GM21576 (cell line): Measurements from ENCODE around the gene NUFIP1.
"Not testable (repeated sequence)": the region's sequence is repeated elsewhere in the genome, so short reads cannot be mapped to it uniquely, and the experiment has no call there.

Experiments used
- ATAC-seq: cut with Tn5 transposase; IDR thresholded peaks from one replicate; pipeline ENCODE4 v1.9.1; 2021; ENCODE audit warnings: mild to moderate bottlenecking, moderate library complexity; ENCODE audit not compliant: unreplicated experiment

Gene NUFIP1

DNA sequence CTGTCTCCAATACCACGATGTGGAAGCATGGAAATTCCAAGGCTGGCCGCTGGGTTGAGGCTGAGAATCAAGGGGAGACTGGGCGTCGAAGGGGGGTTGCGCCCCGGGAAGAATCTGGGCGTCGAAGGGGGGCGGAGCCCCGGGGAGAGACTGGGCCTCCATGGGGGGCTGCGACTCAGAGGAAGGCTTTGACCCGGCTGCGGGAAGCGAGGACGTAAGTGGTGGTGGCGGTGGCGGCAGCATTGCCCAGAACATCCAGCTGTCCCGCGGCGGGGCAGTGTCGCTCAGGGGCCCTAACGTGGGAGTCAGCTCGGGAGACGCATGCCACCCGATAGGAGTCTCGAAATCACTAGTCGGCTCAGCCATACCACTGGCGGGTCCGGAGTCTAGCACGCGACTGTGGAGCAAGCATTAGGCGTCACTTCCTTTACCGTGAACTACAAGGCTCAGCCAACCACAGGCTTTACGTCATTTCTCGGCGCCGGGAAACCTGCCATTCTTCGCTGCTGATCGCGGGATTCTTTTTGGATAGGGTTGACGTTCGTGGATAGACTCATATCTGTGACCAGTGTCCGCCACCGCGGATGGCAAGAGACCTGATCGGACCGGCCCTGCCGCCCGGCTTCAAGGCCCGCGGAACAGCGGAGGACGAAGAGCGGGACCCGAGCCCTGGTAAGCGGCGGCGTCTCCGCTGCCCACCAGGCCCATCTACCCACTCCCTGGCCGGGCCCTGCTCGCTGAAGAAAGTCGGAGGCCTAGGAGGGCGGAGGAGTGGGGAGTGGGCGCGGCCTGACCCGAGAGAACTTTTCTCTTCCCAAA is at the start of gene NUFIP1, which contains the start of gene GPALPP1:
Gene NUFIP1, minus strand, starts transcription at position 401 of the 819 bp plus-strand sequence. Its CDS starts 35 bp downstream, at position 366.
Gene GPALPP1, plus strand, starts transcription at position 468 of the 819 bp plus-strand sequence. Its CDS starts 117 bp downstream, at position 585.
- peak; percentile 97 for ATAC-seq

DNA sequence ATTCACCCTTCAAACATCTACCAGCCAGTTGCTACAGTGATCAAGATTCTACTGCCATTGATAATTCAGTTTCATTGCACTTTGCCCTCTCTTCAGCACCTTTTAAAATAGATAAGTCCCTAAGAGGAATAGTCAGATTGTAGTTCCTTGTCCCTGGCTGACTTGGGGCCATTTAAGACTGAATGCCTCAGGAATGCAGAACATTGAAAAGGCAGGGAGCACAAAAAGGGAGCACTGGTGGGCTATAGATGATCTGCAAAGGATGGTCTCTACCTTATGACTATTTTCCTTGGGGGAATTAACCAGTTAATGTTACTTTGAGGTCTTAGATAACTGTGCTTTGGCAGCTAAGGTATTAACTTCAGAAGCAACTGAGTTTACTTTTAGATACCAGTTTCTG is 46.9 kb upstream of the NUFIP1 start:
- no peak for ATAC-seq

DNA sequence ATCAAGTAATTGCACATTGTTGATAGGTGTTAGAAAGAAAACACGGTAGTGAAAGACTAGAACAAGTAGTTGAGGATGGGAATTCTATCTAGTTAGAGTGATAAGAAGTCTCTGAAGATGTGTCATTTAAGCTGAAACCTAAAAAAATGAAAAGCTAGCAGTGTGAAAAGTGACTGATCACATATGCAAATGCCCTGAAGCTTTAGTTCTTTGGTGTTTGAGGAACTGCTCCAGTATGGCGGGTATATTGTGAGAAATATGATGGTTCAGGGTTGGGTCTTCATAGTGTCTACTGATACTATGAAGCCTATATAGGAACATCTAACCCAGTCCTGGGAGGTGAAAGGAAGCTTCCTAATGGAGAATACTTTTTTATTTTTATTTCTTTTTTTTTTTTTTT is 45.1 kb upstream of the NUFIP1 start:
- ATAC-seq = no peak

DNA sequence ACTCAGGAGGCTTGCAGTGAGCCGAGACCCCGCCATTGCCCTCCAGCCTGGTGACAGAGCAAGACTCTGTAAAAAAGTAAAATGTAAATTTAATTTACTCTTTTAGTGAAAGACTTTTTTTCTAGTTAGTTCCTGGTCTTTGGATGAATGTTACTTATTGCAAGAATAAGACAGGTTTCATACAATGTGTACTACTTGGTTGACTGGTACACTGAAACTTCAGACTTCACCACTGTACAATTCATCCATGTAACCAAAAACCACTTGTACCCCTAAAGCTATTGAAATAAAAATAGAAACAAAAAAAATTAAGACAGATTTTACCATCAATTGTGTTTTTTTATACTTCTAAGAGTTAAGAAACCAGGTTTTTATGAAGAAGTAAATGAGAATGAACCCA is 35.6 kb upstream of the NUFIP1 start:
- no peak for ATAC-seq

DNA sequence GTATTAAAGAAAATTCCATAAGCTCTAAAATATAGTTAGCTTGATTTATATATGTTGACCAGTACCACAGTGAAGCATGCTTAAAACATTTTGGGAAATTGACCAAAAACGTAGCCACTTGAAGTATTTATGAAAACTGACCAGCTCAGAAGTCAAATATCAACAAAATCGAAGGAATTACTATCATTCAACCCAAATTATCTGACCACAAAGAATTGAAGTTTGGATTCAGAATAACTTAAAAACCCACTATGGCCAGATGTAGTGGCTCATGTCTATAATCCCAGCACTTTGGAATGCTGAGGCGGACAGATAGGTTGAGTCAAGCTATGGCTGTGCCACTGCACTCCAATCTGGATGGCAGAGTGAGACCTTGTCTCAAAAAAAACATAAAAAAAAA is 32.0 kb upstream of the NUFIP1 start:
- ATAC-seq = no peak

DNA sequence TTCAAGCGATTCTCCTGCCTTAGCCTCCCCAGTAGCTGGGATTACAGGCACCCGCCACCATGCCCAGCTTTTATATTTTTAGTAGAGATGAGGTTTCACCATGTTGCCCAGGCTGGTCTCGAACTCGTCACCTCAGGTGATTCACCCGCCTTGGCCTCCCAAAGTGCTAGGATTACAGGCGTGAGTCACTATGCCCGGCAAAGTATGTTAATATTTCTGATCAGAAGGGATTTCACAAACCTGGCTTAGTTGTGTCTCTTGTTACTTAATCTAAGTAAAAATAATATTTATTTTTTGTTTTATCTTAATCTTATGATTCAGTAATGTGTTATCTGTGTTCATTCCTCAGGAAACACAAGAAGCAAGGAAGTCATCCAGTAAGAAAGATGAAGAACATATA is 30.7 kb upstream of the NUFIP1 start:
- not testable (repeated sequence) for ATAC-seq

DNA sequence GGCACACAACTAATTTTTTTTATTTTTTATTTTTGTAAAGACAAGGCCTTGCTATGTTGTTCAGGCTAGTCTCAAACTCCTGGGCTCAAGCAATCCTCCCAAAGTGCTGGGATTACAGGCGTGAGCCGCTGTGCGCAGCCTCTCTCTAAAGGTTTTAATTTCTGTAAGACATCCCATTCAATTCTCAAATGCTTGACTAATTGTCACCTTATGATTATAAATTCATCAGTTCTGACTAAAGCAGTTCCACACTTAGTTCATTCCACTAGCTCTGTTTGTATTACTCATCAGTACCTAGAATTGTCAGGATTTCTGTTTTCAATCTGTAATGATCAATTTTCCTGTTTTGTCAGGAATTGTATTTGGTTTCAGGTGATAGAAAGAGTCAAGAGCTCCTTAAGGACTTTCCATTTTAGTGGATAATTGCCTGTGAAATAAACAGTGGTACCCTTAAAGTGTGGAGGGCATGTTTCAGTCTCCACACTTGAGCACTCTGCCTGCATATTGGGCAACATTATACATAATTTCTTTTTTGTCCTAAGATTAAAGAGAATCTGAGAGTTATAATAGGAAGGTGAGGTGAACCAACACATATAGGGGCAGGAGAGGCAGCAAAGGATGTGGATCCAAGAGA is 27.6 kb upstream of the NUFIP1 start:
- no peak for ATAC-seq

DNA sequence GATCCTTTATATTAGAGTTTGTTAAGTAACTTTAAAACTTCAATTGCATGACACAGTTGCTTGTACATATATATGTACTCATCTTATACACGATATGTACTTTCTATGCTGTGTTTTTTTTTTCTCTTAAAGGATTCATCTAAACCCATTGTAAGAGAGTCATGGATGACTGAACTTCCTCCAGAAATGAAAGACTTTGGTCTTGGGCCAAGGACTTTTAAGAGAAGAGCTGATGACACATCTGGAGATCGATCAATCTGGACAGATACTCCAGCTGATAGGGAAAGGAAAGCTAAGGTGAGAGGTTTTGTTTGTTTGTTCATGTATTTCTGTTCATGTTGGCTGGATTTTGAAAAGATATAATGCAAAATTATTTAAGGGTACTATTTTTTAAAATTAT is 26.0 kb upstream of the NUFIP1 start:
- ATAC-seq = no peak

DNA sequence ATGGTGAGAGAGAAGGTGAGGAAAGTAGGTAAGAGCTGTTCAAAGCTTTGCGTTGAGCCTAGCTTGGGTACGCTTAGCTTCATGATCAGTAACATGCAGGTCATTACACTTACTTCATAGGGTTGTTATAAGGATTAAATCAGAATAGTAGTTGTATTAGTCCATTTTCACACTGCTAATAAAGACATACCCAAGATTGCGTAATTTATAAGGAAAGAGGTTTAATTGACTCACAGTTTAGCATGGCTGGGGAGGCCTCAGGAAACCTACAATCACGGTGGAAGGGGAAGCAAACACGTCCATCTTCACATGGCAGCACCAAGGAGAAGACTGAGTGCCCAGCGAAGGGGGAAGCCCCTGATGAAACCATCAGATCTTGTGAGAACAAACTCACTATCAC is 21.9 kb upstream of the NUFIP1 start:
- ATAC-seq = no peak

DNA sequence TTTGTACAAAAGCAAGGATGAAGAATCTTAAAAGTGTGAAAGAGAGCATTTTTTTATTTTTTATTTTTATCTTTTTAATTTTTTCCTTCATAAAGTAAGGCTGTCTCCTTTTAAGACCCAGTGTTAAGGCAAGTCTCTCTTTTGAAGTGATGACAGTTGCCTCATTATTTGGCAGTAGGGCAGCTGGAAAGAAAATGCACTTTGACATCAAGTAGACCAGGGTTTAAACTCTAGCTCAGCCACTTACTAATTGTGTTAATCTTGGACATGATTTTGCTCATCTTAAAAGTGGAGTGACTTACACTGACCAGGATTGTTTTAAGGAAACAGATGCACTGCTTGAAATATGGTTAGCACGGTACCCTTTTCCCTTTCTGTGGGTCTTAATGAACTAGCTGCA is 18.6 kb upstream of the NUFIP1 start:
- no peak for ATAC-seq

DNA sequence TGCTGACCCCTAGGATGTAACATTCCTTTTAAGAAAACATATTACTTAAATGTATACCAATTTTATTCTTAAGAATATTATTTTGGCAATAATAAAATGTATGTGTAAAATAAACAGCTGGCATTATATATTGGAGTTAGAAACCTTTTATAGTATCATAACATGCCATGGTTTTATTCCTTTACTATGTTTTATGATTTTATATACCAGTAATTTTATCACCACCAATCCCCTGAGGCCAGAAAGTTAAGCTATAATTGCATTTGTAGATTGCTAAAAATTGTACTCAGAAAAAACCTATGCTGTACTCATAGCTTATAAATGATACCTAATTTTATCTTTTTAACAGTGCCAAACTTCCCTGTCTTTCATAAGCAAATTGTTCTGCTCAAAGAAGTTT is 18.0 kb upstream of the NUFIP1 start:
- no peak for ATAC-seq

DNA sequence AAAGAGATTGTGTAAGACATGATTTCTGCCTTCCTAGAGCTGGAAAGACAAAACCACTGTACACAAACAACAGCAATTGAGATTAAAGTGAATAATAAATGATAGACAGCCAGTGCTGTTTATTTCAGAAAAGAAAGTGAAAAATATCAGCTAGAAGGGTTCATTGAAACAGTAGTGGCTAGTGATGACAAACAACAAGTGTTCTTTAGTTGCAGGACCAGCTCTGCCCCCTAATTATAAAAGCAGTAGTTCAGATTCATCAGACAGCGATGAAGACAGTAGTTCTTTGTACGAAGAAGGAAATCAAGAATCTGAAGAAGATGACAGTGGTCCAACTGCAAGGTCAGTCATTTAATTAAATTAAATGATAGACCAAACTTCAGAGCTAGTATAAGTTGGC is 14.8 kb upstream of the NUFIP1 start:
- ATAC-seq = no peak

DNA sequence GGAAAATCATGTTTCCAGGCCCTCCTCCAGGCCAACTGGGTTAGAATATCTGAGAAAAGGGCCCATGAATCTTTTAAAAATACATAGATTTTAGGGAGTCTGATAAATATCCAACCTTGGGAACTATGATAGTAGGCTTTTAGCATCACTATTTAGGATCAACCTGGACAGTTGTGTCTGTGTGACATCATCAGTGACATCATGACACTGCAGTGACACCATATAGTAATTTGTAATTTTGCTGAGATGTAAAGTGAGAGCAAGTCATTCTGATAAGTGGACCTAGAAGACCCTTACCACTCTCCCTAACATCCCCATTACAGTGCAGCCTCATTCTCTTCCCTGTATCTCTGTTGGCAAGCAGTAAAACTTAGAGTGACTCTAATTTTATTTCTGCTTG is 14.1 kb upstream of the NUFIP1 start:
- no peak for ATAC-seq

DNA sequence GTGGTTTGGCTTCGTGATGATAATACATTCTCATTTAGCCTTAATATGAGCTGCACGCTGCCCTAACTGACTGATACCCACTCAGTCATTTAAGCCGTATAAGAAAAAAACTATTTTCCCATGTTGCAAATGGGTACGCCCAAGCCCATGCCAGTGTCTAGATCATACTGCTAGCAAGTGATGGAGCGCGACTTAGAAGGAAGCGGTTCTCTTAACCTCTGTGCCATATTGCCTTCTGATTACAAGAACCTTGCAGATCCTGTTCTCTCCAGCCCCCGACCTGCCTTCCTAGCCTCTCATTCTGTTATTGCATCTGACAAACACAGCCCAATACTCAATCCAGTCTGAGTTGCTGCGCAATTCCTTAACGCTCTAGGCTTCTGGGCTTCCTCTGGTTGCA is 670 bp upstream of the NUFIP1 start:
- ATAC-seq = peak; percentile 6

DNA sequence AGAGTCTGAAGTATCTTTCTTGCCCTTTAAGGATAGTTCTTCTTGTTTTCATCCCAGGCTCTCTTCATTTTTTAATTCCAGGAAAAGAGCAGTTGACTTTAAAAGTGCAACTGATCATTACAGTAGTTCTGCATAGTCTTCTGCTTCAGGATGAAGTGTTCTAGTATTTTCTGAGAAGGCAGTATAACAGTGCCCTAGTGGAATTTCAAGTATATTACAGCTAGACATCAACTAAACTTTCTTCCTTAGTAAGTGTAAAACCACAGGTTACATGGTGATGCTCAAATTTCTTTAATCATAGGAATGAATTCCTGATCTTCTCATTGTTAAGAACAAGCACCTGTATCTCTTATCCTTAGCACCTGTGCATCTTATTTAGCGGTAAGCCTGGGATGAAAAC is 10.9 kb downstream of the NUFIP1 start:
- no peak for ATAC-seq

DNA sequence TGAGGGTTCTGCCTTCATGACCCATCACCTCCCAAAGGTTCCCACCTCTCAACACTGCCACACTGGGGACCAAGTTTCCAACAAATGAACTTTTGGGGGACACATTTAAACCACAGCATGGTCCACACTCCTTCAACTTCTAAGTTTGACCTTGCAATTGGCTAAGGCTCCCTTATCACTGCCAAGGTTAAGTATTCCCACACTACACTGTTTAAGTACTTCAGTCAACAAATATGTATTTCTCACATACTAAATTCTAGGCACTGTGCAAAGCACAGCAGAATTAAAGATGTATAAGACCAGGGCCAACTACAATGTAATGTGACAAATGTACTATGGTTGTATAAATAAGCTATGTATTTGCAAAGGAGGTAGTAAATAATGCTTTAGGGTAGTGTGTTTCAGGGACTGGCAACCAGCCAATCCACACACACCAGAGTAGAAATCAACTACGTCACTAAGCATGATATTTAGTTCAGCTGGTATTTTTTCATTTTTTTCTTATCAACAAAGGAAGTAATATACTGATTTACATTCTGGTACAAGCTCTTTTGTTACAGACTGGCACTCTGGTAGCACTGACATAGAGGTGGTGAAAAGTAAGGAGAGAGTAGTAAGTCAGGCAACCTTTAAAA is 12.2 kb downstream of the NUFIP1 start:
- ATAC-seq = no peak

DNA sequence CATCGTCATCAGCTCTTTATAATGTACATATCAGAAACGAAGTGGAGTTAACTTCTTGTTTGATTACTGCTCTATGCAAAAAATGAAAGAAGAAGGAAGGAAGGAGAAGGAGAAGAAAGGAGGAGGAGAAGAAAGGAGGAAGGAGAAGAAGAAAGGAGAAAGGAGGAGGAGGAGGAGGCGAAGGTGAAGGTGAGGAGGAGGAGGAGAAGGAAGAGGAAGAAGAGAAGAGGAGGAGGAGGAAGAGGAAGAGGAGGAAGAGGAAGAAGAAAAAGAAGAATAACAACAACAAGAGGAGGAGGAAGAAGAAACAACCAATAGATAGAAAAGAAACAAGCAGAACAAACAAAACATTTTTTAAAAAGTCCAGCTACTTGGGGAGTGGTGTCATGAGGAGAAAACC is 13.1 kb downstream of the NUFIP1 start:
- ATAC-seq = no peak

DNA sequence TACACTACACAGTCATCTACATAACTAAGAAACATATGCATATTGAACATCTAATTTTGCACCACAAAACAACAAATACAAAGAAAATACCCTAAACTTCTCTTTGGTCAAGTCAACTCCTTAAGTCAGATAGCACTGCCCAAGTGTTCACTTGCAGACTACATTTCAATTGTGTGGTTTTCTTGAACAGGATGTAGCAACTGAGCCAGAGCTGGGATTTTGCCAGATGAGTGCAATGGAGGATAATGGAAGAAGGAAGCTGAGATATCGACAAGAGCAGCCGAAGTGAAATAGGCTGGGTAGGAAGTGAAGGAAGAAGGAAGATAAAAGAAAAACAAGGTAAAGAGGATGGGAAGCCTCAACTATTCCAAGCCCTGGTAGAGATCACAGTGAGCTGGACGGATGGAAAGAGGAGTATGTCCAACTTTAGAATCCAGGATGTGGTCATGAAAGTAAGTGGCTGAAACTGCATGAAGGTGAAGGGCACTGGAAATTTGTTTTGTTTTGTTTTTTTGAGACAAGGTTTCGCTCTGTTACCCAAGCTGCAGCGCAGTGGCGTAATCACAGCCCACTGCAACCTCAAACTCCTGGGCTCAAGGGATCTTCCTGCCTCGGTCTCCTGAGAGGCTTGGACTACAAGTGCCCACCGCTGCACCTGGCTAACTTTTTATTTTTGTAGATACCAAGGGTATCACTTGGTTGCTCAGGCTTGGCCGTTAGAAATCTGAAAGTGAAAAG is 15.0 kb downstream of the NUFIP1 start:
- peak; percentile 49 for ATAC-seq

DNA sequence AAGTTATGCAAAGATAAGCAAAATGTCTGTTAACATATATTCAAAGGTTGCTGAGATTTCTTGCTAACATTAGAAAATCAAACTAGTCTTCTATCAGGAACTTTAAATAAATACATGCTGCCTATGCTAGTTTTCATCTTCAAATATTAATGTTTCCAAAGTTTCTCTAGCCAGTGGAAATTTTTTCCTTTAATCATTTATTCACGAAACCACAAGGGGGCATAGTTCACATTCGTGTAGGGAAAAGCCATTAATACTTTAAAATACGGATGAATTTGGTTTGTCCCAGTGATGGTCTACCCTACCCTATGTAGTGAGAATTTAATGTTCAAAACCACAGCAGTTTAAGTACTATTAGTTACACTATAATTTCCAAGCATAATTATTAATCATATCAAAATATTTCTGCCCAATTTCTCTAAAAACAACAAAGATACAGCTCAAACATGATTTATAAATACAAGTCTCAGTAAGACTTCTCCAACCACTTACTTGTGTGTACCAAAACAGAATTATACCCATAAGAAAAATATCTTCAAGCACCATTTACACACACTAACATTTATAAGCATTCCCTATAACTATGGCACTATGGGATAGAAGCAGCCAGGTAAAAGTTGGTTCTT is 16.2 kb downstream of the NUFIP1 start:
- ATAC-seq = no peak

DNA sequence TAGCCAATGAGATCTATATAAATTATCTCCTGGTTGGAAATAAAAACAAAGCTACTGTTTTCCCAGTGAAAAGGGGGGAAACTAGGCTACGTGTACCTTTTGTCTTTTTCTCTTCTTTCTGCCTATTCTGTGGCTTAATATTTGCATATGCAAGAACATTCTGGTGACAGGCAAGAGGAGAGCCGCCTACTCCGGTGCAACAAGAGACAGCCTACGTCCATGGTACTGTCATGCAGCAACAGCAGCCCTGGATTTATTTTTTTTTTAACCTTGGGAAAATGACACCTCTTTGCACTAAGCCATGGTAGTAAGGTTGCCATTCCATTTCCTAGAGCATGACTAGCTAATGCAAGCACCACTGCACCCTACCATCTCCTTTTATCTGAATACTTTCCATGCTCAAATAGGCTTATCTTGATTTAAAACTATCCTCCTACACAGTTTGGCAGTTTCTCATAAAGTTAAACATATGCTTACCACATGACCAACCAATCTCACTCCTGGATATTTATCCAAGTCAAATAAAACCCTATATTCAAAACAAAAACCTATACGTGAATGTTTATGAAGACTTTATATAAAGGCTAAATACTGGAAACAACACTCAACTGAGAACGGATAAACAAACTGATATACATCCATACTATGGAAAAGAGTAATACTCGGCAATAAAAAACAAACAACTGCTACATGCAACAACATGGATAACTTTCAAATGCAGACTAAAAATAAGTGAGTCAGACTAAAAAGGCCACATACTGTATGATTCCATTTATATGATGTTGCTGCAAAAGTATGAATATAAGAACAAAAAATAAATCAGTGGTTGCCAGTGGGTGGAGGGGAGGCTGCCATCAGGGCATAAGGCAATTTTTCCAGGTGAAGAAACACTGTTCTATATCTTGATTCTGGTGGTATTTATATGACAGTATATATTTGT is 17.3 kb downstream of the NUFIP1 start:
- ATAC-seq = no peak
